Jurkat, Clone E6-1 (cell line): ENCODE results near the gene CKB.
"Not testable (repeated sequence)": the region's sequence is repeated elsewhere in the genome, so short reads cannot be mapped to it uniquely, and the experiment has no call there.

Experiments
- DNase-seq: peaks from one replicate; pipeline ENCODE4 v3.0.0-alpha.2; 2011; ENCODE audit warnings: low read depth, low spot score
- H3K4me3 ChIP-seq: 2 replicates; pipeline ENCODE4 v1.5.1; 2011; ENCODE audit warnings: mild to moderate bottlenecking, low read length, control low read depth, moderate library complexity

The CKB gene

DNA sequence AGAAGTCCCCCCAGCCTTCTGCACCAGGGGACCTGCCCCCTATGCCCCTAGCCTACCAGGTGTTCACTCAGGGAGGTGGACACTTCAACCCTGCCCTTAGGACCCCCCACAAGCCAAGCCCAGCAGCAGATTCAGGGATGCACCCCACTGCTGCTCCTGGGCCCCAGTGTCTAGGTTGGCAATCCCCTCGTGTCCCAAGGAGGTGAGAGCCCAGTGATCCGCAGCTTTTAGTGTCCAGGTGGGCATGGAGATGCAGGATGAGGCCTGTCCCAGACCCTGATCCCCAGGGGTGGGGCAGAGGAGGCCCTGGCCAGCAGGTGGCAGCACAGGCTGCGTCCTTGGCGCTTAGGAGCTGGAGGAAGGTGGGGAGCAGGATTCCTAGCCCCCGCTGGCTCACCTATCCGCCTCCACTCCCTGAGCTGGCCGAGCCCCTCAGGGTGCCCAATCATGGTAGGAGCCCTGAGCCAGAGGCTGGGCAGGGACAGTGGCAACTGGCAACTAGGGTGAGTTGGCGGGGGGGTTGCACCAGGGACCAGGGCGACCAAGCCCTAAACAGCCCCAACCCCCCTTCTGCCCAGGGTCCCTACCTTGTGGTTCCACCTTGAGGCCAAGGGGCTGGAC, 4.1 kb downstream of the CKB start:
- DNase-seq, result no peak
- no peak overlapping the region for H3K4me3 ChIP-seq

DNA sequence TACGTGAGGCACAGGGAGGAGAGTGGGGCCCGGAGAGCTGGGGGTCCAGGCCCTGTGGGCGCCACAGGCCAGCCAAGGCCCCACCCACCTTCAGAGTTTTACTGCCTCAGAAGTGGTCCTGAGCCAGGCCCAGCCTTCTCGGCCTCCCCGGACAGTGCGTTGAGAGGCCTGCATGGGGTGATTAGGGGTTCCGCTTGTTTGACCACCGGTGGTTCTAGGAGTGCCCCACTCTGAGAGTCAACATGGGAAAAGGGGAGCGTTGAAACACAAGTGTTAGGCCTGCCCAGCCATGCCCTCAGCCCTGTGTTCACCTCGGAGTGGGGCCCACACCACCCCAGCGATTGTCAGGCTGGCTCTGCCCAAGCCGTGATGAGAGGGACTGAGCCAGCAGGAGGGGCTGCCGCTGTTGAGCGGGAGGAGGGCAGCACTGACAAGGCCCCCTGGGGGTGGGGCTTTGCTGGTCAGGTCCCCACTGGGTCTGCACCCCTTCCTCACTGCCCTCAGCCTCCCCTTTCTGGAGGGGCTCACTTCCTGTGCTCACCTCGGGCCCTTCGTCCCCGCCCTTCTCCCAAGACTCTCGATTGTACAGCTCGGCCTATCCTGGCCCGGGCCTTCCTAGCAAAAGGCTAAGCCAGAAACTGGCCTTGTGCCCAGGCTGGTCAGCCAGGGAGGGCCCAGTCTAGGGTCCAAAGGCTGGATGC, 4.8 kb downstream of the CKB start:
- no peak for DNase-seq
- H3K4me3 ChIP-seq, result no peak overlapping the region

DNA sequence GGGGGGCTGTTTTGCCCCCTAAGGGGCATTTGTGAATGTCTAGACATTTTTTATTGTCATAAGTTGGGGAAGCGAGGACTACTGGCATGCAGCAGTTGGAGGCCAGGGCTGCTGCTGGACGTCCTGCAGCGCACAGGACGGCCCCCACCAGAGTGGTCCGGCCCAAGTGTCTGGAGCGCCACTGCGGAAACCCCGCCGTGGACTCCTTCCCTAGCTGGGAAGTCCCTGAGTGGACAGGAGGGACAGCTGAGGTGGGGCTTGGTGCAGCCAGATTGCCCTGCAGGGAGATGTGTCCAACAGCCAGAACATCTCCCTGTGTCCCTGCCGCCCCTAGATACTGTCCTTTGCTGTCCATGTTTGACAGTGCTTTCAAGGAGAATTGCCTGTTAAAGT, 5.5 kb downstream of the CKB start:
- no peak for DNase-seq
- no peak overlapping the region for H3K4me3 ChIP-seq

DNA sequence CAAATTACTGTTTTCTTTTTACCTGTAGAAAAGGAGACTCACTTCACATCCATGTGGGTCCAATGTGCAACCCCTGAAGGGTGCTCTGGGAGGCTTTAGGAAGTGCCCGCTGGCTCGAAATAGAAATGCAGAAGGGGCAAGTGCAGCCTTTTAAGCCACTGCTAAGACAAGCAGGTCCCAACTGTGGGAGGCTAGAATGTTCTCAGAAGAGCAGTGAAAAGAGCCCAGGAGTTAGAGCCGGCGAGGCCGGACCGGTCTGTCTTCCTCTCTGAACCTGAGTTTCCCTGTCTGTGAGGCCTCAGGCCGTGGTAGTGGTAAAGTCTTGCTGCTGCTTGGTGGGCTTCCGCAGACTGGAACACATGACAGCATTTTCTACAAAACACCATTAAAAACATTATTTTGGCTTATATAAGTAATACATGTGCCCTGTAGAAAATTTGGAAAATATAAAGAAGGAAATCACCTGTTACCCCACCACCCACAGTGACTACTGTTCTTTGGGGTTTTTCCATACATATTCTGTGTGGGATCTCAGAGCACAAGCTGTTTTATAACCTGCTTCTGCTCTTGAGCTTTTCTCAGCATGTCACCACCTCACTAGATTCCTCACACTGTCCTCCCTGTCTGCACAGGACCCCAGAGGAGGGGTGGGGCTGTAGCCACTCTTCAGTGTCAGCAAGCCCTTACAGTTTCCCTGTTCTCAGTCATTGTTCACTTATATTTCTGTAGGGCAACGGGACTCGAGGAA, 6.0 kb downstream of the CKB start:
- DNase-seq, result no peak
- no peak overlapping the region for H3K4me3 ChIP-seq

DNA sequence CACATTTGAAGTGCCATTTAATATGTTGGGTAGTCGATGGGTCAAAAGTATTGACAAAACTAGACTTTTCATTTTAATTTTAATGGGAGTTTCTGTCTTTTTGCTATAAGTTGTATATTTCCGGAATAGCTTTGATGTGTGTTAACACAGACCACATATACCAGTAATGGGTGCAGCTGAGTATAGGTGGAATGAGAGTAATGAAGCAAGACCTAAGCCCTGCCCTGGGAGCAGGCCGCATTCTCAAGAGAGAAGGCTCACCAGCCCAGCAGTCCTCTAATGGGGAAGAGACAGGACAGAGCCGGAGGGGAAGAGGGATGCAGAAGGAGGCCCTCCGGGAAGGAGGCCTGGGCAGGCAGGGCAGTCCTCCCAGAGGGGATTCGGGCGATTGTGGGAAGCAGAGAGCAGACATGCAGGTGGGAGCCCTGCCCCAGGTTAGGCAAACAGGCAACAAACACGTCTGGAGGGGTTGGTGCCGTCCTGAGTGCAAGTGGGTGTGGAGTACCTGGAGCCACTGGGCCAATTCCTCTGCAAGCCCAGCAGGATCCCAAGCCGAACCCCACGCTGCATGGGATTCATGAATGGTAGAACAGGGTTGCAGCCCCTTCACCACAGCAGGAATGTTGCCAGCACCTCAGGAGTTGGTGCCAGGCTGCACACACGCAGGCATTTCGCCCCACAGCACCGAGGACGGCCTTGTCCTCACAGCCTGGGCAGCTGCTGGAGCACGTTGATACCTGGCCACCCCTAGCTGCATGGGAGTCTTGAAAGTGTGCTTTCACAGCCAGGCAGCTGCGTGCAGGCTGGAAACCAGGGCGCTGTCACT, 7.8 kb downstream of the CKB start:
- DNase-seq, result peak; percentile 67

DNA sequence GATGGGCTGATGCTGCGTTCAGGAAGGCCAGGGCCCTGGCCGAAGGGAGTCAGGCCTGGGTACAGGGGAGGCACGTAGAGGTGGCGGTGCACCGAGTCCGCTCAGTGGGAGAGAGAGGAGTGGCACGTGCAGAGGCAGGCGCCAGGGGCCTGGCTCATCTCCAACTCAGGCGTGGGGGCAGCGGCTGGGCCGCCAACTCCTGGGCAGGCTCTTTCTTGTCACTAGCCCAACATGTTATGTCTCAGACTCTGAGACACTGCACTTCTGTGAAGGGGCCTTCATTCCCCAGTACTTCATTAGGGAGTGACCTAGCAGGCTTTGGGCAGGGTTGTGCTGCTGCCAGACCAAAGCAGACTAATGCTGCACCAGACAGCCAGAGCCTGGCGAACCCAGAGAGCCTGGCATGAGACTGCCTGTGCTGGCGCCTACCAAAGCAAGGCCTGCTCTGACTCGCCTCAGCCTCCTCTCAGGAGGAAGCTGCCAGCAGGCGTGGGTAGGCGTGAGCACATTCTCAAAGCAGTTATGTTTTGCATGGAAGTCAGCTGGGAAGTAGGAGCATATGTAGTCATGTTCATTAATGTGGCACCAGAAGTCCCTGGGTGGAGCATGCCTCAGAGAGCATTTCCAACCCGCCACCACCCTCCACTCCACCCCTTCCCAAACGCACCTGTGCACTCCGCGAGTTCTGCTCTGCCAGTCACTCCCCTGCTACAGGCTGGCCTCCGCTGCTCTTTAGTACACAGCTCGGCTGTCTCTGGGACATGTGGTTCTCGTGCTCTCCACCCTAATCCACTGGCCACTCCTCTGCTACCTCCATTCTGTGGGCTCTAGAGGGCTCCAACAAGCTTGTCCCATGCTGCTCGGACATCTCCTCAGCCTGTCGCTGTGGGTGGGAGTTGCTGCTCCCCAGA, 9.7 kb downstream of the CKB start:
- peak; percentile 21 for DNase-seq

More for the DNA sequence above, 7.8 kb downstream of the CKB start:
- H3K4me3 ChIP-seq, result no peak overlapping the region

DNA sequence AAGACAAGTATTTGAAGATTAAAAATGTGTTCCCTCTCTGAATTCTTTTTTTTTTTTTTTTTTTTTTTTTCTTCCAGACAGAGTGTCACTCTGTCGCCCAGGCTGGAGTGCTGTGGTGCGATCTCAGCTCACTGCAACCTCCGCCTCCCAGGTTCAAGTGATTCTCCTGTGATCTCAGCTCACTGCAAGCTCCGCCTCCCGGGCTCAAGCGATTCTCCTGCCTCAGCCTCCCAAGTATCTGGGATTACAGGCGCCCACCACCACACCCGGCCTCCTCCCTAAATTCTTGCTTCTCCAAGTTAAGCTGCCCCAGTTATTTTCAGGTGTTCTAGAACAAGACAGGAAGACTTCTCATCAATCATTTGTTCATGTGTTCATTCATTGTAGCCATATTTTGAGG, 10.4 kb downstream of the CKB start:
- not testable (repeated sequence) for DNase-seq, H3K4me3 ChIP-seq

More for the DNA sequence above, 9.7 kb downstream of the CKB start:
- H3K4me3 ChIP-seq, result no peak overlapping the region

DNA sequence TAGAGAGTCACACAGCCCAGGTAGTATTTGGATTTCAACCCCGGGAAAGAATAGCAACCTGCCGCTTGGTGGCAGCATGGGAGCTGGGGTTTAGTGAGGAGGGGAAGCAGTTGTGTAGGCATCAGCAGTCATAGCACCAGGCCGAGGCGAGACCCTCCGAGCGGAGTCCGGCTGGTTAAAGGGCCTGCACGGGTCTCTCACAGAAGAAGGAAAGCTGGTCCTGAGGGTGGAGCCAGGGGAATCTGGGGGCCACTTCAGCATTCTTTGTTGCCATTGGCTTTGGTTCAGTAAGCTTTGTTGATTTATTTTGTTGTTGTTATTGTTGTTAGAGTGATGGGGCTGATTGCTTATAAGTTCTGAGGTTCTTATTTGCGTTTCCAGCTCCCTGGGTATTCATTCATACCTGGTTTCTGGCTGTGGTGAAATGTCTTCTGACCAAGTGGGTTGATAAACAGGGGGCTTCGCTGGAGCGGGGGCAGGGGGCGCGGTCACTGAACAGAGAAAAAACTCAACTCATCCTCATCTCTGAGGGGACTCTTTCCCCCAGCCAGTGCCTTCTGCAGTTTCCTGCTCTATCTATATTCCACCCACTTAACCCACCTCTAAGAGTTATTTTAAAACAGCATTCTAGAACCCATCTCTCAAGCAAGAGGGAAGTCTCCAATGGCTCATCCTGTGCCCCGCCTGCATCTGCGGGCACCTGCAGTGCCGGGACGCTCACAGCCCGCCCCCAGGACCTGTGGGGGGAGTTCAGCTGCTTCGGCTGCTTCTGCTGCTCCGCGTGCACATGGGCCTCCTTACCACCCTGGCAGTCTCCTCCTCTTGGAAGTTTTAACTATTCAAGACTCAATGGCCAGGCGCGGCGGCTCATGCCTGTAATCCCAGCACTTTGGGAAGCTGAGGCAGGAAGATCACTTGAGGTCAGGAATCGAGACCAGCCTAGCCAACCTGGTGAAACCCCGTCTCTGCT, 11.6 kb downstream of the CKB start:
- no peak for DNase-seq
- no peak overlapping the region for H3K4me3 ChIP-seq

DNA sequence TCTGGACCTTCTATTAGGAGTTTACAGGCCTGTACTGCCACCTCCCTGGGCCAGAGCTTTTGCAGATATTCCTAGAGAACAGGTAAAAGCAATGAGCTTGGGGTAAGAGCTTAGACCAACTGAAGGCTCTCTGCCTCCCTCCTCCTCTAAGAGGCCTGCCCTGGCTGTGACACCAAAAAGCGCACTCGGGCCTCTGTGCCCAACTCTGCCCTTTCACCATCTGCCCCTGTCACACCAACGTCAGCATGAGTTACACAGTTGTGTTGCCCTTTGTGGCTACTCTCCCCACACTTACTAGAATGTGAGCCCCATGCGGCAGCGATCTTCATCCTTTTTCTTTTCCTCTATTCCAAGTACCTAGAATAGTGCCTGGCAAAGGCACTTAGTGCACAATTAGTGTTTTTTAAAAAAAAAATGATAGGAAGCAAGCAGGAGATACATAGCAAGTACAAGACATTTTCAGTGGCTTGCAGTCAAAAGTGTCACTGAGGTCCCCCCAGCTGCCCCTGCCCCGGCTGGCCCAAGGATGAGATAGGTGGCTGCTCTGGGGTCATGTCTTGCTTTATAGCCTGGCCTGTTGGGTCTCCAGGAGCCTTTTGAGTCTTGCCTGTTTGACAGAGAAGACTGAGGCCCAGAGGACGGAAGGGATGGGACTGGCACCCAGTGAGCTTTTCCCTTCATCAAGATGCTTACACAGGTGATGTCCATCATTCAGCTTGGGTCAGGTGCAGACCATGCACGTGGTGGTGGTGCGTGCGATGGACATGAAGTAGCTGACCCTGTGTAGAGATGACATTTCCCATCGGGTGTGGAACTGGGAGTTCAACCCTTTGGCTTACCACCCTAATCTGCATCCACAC, 12.5 kb downstream of the CKB start:
- no peak overlapping the region for H3K4me3 ChIP-seq
- DNase-seq, result no peak

DNA sequence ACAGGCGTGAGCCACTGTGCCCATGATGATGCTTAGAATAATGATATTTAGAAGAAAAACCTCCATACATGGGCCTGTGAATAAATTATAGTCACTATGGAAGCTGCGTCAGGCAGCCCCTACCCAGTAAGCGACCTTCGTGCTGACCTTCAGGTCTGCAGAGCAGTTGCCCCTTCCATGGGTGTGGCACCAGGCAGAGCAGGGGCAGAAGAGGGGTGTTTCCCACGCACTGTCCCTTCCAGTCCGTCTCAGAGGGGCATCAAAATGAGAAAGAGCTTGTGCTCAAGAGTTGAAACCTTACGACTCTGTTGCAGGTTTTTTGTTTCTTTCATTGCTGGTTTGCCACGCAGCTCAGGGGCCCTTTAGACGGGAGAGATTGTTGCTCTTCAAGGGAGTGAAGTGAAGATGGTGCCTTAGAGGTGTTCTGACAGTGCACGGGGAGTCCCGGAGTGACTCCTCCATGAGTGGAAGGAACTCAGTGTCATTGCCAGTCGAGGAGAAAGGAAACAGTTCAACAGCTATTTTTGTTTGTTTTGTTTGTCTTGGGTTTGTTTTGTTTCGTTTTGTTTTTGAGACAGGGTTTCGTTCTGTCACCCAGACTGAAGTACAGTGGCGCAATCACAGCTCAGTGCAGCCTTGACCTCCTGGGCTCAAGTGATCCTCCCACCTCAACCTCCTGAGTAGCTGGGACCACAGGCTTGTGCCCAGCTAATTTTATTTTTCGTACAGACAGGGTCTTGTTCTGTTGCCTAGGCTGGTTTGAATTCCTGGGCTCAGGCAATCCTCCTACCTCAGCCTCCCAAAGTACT, 13.9 kb downstream of the CKB start:
- DNase-seq, result no peak
- H3K4me3 ChIP-seq, result no peak overlapping the region

DNA sequence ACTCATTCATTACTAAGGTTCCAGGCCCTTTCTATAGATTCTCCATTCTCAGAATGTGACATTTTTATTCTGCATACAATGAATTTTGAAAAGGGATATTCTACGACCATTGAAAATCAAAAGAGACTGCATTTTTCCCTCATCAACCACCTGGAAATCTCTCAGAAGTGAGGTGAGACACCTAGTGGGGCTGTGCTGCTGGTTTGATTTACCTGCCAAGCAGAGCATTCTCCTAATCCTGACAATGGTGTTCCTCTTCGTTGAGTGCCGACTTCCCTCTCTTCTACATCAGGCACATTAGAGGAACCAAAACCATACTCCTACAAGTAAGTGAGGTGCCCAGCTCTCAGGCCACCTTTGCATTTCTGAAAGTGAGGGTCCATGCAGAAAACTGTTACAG, 14.9 kb downstream of the CKB start:
- no peak overlapping the region for H3K4me3 ChIP-seq
- DNase-seq, result no peak

DNA sequence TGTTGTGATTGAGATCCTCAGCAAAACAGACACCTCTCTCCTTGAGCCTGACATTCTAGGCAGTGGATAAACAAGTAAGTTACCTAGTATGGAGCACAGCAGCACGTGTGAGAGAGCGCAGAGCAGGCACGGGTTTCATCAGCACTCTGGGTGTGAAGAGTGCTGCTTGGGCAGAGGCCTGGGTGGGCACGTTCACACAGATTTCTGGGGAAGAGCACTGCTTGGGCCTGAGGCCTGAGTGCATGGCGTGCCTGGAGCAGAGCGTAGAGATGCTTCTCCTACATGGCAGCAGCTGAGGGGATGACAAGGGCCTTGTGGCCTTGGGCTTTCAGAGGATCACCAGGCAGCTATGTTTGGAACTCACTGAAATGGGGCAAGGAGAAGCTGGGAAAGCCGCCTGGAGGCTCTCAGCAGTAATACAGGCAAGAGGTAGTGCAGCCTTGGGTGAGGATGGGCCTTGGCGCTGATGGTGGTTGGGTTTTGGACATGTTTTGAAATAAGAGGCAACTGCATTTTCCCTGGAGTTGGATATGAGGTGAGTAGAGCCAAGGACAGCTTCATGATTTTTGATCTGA, 17.6 kb downstream of the CKB start:
- H3K4me3 ChIP-seq, result no peak overlapping the region
- no peak for DNase-seq

DNA sequence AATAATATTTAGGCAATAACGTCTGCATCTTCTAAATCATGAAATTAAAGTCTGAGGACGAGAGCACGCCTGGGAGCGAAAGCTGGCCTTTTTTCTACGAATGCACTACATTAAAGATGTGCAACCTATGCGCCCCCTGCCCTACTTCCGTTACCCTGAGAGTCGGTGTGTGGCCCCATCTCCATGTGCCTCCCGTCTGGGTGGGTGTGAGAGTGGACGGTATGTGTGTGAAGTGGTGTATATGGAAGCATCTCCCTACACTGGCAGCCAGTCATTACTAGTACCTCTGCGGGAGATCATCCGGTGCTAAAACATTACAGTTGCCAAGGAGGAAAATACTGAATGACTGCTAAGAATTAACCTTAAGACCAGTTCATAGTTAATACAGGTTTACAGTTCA, 19.3 kb downstream of the CKB start:
- H3K4me3 ChIP-seq, result no peak overlapping the region
- no peak for DNase-seq

DNA sequence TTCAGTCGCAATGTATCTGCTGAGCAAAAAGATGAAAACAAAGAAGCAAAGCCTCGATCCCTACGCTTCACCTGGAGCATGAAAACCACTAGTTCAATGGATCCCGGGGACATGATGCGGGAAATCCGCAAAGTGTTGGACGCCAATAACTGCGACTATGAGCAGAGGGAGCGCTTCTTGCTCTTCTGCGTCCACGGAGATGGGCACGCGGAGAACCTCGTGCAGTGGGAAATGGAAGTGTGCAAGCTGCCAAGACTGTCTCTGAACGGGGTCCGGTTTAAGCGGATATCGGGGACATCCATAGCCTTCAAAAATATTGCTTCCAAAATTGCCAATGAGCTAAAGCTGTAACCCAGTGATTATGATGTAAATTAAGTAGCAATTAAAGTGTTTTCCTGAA, 19.8 kb downstream of the CKB start:
- no peak for DNase-seq
- no peak overlapping the region for H3K4me3 ChIP-seq

DNA sequence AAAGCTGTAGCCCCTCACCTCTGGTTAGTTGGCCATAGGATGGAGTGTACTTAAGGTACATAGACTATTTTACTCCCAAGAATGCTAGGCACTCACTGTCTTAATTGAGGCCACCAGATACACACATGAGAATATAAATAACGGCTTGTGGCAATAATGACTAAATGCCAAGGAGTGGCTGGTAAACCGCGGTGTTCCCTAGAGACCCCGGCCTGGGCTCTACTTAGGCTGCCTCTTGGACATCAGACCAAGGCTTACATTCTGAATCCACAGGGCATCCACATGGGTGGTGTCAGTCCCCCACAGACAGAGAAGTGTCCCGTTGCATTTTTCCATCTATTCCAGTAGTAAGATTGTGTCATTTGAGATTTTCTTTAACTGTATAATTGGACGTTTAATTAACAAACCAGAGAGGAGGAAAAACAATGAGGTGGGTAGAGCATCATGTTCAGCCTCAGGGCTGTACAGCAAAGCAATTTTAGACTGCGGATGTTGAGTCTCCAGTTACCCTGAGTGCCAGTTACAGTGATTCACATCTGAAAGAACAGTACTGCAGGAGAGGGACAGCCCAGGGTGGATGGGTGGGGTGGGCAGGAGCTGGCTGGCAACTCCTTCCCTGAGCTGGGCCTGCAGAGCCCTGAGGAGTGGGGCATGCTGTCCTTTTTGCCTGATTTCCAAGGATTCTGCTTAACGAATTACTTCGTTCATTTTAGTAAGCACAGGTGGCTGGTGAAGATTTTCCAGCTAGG, 20.5 kb downstream of the CKB start:
- no peak for DNase-seq

More for the DNA sequence above, 20.5 kb downstream of the CKB start:
- H3K4me3 ChIP-seq, result no peak overlapping the region
